Measurements from ENCODE around the gene QDPR. TPM values are rescaled to one million over a fixed set of nuclear protein-coding genes. Genes with fewer than 3 reads are reported as not detected.

QDPR gene
- total RNA-seq, 2 experiments from 2014 or later: 31.5 to 31.6 TPM

DNA sequence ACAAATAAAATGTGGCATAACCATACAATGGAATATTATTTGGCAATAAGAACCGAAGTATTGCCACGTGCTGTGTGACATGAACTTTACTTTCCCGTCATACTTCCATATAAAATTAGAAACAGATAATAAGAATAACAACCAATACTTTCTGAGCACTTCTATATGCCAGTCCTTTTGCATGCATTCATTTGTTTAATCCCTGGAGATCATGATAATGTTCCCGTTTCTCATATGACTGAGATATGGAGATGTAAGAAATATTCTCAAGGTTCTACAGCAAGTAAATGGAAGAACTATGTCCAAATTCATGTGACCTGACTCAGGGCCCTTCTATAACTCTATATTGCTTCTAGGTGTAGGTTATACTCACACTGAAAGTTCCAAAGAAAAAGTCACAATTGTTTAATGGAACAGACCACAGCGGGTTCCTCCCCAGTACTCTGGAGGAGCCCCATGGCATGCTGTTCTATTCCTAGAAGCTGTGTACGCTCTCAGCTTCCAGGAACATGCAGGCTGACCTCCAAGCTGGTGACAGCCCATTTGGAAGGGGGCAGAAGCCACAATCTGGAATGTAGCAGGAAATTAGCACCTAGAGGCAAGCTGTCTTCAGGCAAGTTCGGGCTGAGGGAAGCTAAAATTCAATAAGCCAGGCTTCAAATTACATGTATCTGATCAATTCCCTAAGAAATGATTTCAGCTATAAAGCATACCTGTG lies 31.5 kb downstream of the QDPR start:
- H3K27ac Mint-ChIP-seq: no peak overlapping the region
- H3K9me3 Mint-ChIP-seq: no peaks in the 10 kb centered on the region
- peaks cover 9% of the 10 kb centered on the region for H3K36me3 Mint-ChIP-seq (ENCODE audit: low read depth)
- H3K4me1 Mint-ChIP-seq (ENCODE audit: low read depth): no peaks in the 10 kb centered on the region
- ATAC-seq (no peak), DNase-seq (no peak)
- ChIA-PET POLR2A (no interaction called here), CTCF (interaction anchor here (1.5 kb wide), 1 partner anchor 8 kb away, joined by 6 read pairs; no protein-coding TSS in a partner anchor)
- no peak overlapping the region for H3K4me3 Mint-ChIP-seq
- no peaks in the 10 kb centered on the region for H3K27me3 Mint-ChIP-seq
- no peak for TF ChIP-seq CTCF (IDR thresholded peaks at IDR 0.05)
- intact Hi-C loops (cut with micrococcal nuclease): no loop called here

GRCh38 chr4:17477774-17478472 lies 34.0 kb downstream of the QDPR start:
- TF ChIP-seq CTCF (IDR thresholded peaks at IDR 0.05): no peak
- ChIA-PET CTCF (no interaction called here), POLR2A (no interaction called here)
- no peak for DNase-seq
- H3K4me1 Mint-ChIP-seq (ENCODE audit: low read depth): no peaks in the 10 kb centered on the region
- H3K27ac Mint-ChIP-seq: no peak overlapping the region
- H3K4me3 Mint-ChIP-seq: no peak overlapping the region
- intact Hi-C loops (cut with micrococcal nuclease): no loop called here
- no peaks in the 10 kb centered on the region for H3K27me3 Mint-ChIP-seq
- H3K9me3 Mint-ChIP-seq: no peaks in the 10 kb centered on the region
- ATAC-seq: no peak
- H3K36me3 Mint-ChIP-seq (ENCODE audit: low read depth): no peaks in the 10 kb centered on the region

- CTCF ChIA-PET: no interaction called here
- Mint-ChIP-seq H3K27me3 (no peaks in the 10 kb centered on the region), H3K27ac (no peak overlapping the region), H3K4me3 (no peak overlapping the region), H3K4me1 (ENCODE audit: low read depth) (peaks cover 2% of the 10 kb centered on the region), H3K36me3 (ENCODE audit: low read depth) (no peaks in the 10 kb centered on the region), H3K9me3 (no peaks in the 10 kb centered on the region)
- TF ChIP-seq CTCF (IDR thresholded peaks at IDR 0.05): no peak
- ATAC-seq (no peak), DNase-seq (no peak)
- POLR2A ChIA-PET: no interaction called here
- intact Hi-C loops (cut with micrococcal nuclease): no loop called here
These were observed 35.0 kb downstream of the QDPR start for GRCh38 chr4:17476853-17477252.

DNA sequence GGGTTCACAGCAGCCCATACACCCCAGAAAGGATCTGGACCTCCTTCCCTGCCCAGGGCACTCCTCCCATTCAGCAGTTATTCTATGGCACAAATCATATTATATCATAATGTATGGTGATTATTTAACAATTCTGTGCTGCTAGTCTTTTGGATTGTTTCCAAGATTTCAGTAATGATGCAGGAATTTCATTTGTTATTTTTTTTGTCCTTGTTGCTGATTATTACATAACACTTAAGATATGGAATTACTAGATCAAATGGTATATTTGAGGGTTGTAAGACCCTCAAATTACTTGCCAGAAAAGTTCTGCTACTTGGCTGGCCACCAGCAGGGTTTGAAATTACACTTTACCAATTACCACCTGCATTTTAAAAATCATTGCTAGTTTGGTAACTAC lies 36.4 kb downstream of the QDPR start:
- Mint-ChIP-seq H3K9me3 (no peaks in the 10 kb centered on the region), H3K27ac (no peak overlapping the region), H3K36me3 (ENCODE audit: low read depth) (no peaks in the 10 kb centered on the region), H3K4me3 (no peak overlapping the region), H3K27me3 (no peaks in the 10 kb centered on the region), H3K4me1 (ENCODE audit: low read depth) (peaks cover 2% of the 10 kb centered on the region)
- TF ChIP-seq CTCF (IDR thresholded peaks at IDR 0.05): no peak
- ChIA-PET CTCF (interaction anchor here (0.9 kb wide), 1 partner anchor 128 kb away, joined by 3 read pairs; no protein-coding TSS in a partner anchor), POLR2A (no interaction called here)
- no peak for ATAC-seq
- DNase-seq: no peak
- intact Hi-C loops (cut with micrococcal nuclease): no loop called here

Measured in activated CD8-positive, alpha-beta T cell treated with anti-CD3 and anti-CD28 coated beads for 36 hours (primary cell).